IPS-18c (cell line): ENCODE data around the gene ZCCHC9.
"Not testable (repeated sequence)": the region's sequence is repeated elsewhere in the genome, so short reads cannot be mapped to it uniquely, and the experiment has no call there.

Source experiments
- H3K4me3 ChIP-seq: 2 replicates; pipeline ENCODE4 v1.7.0; 2013; ENCODE audit warnings: low read depth, mild to moderate bottlenecking, low read length, moderate library complexity; ENCODE audit not compliant: insufficient read depth
- H3K9me3 ChIP-seq: one replicate; pipeline ENCODE4 v1.6.1; 2013; ENCODE audit warnings: mild to moderate bottlenecking, low read length, moderate library complexity; ENCODE audit not compliant: control insufficient read depth, insufficient read depth

ZCCHC9 gene, protein sequence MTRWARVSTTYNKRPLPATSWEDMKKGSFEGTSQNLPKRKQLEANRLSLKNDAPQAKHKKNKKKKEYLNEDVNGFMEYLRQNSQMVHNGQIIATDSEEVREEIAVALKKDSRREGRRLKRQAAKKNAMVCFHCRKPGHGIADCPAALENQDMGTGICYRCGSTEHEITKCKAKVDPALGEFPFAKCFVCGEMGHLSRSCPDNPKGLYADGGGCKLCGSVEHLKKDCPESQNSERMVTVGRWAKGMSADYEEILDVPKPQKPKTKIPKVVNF

DNA sequence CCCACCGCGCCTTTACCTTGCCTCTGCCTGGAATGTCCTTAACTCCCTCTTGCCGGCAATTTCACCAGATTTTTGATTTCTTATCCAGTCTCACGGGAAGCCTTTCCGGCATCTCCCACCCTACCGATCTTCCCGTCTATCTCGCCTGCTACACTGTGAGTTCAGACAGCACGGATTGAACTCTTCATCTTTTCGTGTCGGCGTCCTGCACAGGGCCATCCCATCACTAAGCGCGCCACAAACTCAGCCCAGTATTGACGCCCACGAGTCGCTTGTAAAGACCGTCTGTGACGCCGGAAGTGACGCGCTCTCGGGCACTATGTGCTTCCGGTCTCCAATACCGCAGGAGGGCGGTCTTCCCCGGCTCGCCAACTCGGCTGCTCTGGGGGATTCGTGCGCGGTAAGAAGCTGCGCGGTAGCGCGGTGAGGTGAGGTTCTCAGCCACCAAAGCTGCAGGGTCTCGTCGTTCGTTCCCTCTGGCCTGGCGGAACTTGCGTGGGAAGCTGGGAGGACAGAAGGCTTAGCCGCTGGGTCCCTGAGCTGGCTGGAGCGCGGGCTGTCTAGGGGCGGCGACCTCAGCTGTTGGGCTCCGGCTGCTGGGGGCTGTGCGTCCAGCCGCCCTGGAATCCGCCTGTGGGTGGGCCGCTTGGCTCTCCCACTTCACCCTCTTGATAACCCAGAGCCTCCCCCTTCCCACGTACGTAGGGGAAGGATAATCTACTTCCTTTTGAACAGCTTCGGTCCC lies at the start of gene ZCCHC9:
Gene ZCCHC9 (plus strand): TSS at position 317 of the 745 bp plus-strand sequence. CDS start 3,171 bp downstream, outside the sequence.
- H3K4me3 ChIP-seq = peak within 1 kb of the TSS; percentile 82
- no peaks in the 10 kb centered on the region for H3K9me3 ChIP-seq

DNA sequence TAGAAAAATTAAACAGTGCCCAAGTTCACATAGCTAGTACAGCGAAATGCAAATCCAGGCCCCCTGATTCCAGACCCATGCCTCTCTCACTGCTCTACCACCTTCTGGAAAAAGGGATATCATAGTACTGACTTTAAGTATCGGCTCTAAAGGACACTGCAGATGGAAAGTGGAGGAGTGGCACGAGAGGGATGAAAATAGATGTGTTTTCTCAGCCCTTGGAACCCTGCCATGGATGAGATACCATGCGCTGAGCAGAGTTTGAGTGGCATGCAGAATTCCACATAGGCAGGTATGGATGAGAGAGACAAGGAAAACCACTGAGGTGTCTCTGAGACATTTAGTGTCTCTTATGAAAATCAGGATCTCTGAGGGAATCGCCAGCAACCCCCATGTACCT lies 49.5 kb upstream of the ZCCHC9 start:
- Histone ChIP-seq H3K9me3 (no peaks in the 10 kb centered on the region), H3K4me3 (no peak overlapping the region)

DNA sequence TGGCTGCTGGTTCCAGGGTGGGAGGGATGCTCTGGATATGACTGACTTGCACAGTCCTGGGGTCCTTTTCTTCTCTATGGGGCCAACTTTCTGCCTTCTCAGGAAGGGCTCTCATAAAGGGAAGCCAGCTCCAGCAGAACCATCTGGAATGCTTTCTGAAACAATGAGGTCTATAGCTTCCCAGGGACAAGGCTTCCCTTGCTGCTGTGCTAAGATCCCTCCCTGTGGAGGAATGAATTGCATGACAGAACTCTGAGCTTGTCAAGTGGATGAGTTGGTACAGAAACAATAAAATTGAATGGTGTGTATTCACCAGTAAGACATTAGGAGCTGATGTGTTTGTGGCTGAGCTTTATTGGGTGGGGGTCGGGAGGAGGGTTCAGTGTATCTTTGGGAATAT lies 48.5 kb upstream of the ZCCHC9 start:
- Histone ChIP-seq H3K9me3 (no peaks in the 10 kb centered on the region), H3K4me3 (no peak overlapping the region)

DNA sequence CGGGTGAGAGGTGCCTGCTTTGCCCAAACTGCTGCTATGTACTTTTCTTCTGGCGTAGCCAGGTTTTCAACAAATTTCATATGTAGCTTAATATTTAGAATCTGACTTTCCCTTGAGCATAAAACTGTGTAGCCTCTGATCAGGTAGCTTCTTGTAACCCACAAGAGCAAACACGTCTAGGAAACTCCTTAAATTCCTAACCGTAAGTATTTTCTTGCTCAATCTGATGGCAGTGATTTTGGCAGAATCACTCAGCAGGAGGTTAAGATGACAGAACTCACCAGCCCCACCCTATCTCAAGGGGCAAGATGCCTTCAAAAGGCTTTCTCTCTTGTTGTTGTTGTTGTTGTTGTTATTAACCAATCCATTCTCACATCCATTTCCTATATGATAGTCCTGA lies 47.5 kb upstream of the ZCCHC9 start:
- Histone ChIP-seq H3K4me3 (no peak overlapping the region), H3K9me3 (no peaks in the 10 kb centered on the region)

DNA sequence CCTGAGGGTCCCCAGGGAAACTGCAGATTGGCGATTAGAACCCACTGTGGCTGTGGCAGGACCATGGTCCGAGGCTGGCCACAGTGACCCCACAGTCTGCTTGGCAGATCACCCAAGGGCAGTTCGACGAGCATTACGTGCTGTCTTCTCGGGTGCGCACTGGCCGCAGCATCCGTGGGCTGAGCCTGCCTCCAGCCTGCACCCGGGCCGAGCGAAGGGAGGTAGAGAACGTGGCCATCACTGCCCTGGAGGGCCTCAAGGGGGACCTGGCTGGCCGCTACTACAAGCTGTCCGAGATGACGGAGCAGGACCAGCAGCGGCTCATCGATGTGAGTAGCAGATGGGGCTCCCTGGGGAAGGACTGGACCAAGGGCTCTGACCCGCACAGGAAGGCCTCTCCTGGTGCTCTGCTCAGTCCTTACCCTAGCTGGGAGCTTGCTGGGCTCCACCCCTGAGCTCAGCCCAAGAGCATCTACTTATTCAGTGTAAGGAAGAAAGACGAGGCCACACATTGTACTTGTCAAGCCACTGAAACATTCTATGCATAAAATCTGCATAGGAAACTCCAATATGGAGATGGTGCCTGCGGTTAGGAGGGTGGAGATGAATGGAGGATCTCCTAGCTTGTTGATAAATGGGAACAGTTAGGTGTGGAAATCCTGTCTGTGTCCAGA lies 46.4 kb upstream of the ZCCHC9 start:
- Histone ChIP-seq H3K9me3 (no peaks in the 10 kb centered on the region), H3K4me3 (no peak overlapping the region; the same call in 1 of the 2 replicates)

DNA sequence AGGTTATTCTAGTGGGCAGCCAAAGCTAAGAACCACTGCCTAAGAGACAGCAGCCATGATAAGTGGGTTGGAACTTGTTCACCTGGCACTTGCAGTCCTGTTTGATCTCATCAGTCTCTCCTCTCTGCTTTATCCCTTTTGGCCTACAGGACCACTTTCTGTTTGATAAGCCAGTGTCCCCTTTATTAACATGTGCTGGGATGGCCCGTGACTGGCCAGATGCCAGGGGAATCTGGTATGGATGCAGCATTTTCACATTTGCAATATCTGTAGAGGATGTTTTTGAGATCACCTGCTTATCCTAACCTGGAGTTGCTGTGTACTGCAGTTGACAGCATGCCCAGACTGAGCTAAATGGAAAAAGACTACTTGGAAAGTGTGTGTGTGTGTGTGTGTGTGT lies 44.6 kb upstream of the ZCCHC9 start:
- Histone ChIP-seq H3K4me3 (no peak overlapping the region), H3K9me3 (no peaks in the 10 kb centered on the region)

DNA sequence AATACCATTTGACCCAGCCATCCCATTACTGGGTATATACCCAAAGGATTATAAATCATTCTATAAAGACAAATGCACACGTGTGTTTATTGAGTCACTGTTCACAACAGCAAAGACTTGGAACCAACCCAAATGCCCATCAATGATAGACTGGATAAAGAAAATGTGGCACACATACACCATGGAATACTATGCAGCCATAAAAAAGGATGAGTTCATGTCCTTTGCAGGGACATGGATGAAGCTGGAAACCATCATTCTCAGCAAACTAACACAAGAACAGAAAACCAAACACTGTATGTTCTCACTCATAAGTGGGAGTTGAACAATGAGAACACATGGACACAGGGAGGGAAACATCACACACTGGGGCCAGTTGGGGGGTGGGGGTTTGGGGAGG lies 38.6 kb upstream of the ZCCHC9 start:
- H3K4me3 ChIP-seq, H3K9me3 ChIP-seq: not testable (repeated sequence)

DNA sequence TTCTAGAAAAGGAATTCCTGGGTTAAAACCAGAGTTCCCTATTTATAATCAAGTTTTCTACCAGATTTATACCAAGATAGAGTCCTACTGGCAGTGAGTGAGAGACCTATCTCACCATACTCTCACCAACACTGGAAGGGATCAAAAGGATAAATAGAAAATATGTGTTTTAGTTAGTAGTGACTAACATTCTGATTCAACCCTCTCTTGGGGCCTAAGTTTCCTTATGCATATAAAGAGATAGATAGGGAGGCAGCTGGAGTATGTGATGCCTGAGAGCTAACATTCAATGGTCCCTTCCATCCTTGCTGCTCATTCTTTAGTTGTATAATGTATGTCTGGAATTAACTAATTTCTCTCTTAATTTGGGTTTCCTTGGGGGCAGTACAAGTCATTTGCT lies 36.3 kb upstream of the ZCCHC9 start:
- no peak overlapping the region for H3K4me3 ChIP-seq
- no peaks in the 10 kb centered on the region for H3K9me3 ChIP-seq

DNA sequence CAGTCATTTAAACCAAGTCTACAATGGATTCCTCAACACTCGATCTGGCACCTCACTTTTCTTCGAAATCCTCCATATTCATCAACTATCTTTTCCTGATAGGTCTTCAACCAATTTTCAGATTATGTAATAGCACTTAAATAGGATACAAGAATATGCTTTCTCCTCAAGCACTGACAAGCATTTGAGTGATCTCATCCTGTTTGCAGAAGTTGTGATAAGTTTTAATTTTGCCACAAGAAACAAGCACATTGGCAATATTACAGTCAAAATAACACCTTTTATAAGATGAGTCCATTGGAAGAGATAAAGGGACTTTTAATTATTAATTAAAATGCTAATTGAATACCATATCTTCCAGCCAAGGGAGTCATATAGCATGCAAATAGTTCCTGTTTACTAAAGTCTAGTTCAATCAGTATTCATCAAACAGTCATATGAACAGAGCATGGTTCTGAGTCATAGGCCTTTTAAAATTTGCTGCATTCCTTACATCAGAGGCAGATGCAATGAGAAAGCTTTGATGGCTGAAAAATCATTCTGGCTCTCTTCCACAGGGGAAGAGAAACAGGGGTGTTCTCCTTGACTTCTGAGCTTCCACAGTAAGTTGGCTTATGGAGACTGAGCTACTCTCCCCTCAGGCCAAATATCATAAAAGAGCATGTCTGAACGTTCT lies 32.7 kb upstream of the ZCCHC9 start:
- Histone ChIP-seq H3K9me3 (no peaks in the 10 kb centered on the region), H3K4me3 (no peak overlapping the region)

DNA sequence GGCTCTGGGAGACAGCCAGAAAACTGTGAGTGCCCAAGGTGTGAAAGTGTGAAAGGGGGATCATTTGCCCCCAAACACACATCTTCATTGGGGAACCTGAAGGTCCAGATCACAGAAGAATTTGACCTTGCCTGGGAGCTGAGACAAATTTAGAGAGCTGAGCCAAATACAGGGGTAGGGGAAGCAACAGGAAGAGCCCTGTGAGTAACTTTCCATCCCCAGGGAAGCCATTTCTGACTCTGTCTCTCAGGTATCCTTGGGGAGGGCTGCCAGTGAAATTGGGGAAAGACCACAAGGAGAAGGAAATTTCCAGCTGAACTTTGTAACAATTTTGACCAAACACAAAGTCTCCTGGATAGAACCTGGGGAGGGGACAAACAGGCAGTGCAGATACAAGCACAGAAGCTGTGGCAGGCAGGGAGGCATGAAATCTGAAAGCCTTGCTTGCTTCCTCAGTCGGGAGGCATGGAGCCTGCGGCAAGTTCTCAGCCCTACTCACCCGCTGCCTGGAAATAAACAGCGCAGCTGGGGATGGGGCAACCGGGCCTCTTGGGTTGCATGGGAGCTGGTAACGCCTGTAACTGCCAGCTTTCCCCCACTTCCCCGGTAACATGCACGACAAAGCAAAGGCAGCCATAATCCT lies 31.5 kb upstream of the ZCCHC9 start:
- no peaks in the 10 kb centered on the region for H3K9me3 ChIP-seq
- H3K4me3 ChIP-seq = peak overlapping the region; percentile 38

DNA sequence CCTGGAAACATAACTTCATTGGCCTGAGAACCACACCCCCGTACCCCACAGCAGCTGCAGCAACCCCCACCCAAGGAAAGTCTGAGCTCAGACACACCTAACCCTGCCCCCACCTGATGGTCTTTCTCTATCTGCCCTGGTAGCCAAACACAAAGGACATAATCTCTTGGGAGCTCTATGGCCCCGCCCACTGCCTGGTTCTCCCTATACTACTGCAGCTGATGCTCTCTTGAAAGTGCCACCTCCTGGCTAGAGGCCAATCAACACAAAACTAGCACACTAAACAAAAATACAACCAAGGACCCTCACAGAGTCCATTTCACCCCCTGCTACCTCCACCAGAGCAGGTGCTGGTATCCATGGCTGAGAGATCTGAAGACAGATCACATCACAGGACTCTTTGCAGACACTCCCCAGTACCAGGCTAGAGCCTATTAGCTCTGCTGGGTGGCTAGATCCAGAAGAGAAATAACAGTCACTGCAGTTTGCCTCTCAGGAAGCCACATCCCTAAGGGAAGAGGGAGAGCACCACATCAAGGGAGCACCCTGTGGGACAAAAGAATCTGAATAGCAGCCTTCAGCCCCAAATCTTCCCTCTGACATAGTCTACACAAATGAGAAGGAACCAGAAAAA lies 30.9 kb upstream of the ZCCHC9 start:
- peak overlapping the region; percentile 38 for H3K4me3 ChIP-seq
- not testable (repeated sequence) for H3K9me3 ChIP-seq

DNA sequence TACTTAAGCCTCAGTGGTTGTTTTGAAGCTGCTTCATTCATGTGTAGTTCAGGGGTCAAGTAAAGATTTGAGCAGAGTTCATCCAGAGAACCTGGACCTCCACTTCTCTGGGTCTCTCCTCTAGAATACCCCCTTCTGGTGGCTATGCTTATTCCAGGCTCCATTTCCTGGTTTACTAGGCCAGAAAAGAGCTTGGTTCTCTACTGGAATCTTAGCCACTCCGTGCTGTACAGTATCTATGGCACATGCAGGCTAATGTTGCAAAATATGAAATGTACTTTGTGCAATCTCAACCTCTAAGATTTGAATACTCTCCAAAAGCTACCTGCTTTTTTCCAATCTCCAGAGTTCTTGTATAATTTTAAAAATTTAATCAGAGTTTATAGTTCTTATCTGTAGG lies 17.4 kb upstream of the ZCCHC9 start:
- no peaks in the 10 kb centered on the region for H3K9me3 ChIP-seq
- H3K4me3 ChIP-seq = no peak overlapping the region

DNA sequence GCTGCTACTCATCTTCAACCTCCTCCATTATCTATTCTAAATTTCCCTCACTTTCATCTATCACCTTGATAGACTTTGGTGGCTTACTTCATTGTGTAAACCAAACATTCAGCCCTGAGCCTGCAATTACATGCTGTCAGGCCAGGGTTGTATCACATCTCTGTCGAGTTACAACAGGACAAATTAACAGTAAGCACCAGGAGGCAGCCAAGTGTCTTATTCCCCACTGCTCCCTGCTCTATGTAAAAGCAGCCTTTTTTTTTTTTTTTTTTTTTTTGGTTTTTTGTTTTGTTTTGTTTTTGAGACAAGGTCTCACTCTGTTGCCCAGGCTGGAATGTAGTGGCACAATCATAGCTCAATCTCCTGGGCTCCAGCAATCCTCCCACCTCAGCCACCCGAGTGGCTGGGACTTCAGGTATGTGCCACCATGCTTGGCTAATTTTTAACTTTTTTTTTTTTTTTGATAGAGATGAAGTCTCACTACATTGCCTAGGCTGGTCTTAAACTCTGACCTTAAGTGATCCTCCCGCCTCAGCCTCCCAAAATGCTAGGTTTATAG lies 15.2 kb upstream of the ZCCHC9 start:
- Histone ChIP-seq H3K9me3 (no peaks in the 10 kb centered on the region), H3K4me3 (no peak overlapping the region)

DNA sequence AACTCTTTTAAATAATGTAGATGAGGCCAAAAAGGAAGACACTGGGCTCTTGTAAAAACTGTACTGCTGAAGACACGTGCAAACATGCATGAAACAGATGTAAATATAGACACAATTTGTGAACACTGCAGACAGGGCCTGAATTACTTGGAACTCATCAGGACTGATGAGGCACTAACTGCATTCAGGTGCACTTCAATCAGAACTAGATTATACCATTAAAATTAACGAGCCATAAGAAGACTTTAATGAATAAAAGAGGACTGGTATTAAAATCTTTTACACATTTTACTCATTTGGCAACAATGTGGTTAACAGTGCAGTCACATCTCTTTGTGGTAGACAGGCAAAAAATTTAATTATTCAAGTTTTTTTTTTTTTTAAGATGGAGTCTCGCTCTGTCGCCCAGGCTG lies 13.4 kb upstream of the ZCCHC9 start:
- Histone ChIP-seq H3K4me3 (no peak overlapping the region), H3K9me3 (no peaks in the 10 kb centered on the region)

DNA sequence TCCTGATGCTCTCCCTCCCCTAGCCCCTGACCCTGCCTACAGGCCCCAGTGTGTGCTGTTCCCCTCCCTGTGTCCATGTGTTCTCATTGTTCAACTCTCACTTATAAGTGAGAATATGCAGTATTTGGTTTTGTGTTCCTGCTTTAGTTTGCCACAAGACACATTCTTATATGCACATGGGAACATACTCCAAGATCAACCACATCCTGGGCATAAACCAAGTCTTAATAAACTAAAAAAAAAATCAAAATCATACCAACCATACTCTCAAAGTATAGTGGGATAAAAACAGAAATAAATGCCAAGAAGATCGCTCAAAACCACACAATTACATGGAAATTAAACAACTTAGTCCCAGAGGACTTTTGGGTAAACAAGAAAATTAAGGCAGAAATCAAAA lies 11.2 kb upstream of the ZCCHC9 start:
- Histone ChIP-seq H3K4me3 (no peak overlapping the region), H3K9me3 (no peaks in the 10 kb centered on the region)

DNA sequence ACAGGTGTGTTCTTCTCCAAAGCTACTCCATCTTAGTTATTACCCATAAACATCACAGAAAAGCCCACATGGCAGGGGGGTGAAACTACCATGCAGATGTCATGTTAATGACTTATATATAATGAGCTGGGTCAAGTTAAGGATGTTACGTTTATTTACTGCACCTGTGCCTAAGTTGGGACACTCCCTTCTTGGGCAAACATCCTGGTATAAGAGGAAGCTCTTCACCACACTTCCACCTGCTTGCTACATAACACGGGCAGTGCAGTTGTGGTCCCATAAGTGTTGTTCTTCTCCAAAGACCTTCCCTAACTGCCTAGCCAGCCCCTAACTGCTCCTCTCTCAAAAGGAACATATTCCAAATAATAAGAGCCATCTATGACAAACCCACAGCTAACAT lies 9.3 kb upstream of the ZCCHC9 start:
- Histone ChIP-seq H3K9me3 (no peaks in the 10 kb centered on the region), H3K4me3 (no peak overlapping the region)

DNA sequence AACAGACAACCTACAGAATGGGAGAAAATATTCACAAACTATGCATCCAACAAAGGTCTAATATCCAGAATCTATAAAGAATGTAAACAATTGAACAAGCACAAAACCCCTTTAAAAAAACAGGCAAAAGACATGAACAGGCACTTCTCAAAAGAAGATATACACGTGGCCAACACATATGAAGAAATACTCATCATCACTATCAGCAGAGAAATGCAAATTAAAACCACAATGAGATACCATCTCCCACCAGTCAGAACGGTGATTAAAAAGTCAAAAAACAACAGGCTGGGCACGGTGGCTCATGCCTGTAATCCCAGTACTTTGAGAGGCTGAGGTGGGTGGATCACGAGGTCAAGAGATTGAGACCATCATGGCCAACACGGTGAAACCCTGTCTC lies 7.4 kb upstream of the ZCCHC9 start:
- not testable (repeated sequence) for H3K4me3 ChIP-seq, H3K9me3 ChIP-seq
